Endothelial cell (in vitro differentiated cells): ENCODE data around the gene PGF. TPM values are rescaled to one million over a fixed set of nuclear protein-coding genes. Genes with fewer than 3 reads are reported as not detected.

Experiments
- DNase-seq: peaks from one replicate; pipeline ENCODE4 v3.0.0; 2021; ENCODE audit warnings: low spot score
- H3K27ac Mint-ChIP-seq: one replicate; pipeline ENCODE4 v1.8.0; 2021; ENCODE audit warnings: mixed read lengths, inconsistent platforms; ENCODE audit not compliant: unreplicated experiment
- H3K27me3 Mint-ChIP-seq: one replicate; pipeline ENCODE4 v1.8.0; 2021; ENCODE audit warnings: mild to moderate bottlenecking, moderate library complexity, mixed read lengths, inconsistent platforms; ENCODE audit not compliant: unreplicated experiment
- H3K36me3 Mint-ChIP-seq: one replicate; pipeline ENCODE4 v1.8.0; 2021; ENCODE audit warnings: mild to moderate bottlenecking, low read depth, mixed read lengths, inconsistent platforms; ENCODE audit not compliant: unreplicated experiment
- H3K4me1 Mint-ChIP-seq: one replicate; pipeline ENCODE4 v1.8.0; 2021; ENCODE audit warnings: mild to moderate bottlenecking, mixed read lengths, inconsistent platforms; ENCODE audit not compliant: unreplicated experiment
- H3K4me3 Mint-ChIP-seq: one replicate; pipeline ENCODE4 v1.8.0; 2021; ENCODE audit warnings: mild to moderate bottlenecking, mixed read lengths, inconsistent platforms; ENCODE audit not compliant: unreplicated experiment
- H3K9me3 Mint-ChIP-seq: one replicate; pipeline ENCODE4 v1.8.0; 2021; ENCODE audit warnings: mixed read lengths, inconsistent platforms; ENCODE audit not compliant: unreplicated experiment
- CTCF ChIP-seq: fragments of 200-600 bp; sonication (generic); IDR thresholded peaks from one replicate; pipeline ENCODE4 v1.5.0; 2021; ENCODE audit warnings: antibody characterized with exemption; ENCODE audit not compliant: unreplicated experiment
- total RNA-seq: library from RNA; stranded (reverse); fragmentation: NEBNext Ultra II Directional; extraction: Animal tissue kit (Norgen Biotek cat#: 25700); gene quantifications from one replicate; pipeline ENCODE4 v1.2.1, GENCODE V29; 2021; ENCODE audit not compliant: unreplicated experiment

Gene PGF
- total RNA-seq, 1 donor from 2014 or later = 6.5 TPM

GRCh38 chr14:74917178-74917543 is 38.2 kb downstream of the PGF start:
- Mint-ChIP-seq H3K4me1 (peaks cover under 1% of the 10 kb centered on the region), H3K36me3 (peaks cover 4% of the 10 kb centered on the region), H3K9me3 (no peaks in the 10 kb centered on the region), H3K27me3 (peaks cover 9% of the 10 kb centered on the region), H3K27ac (no peak overlapping the region), H3K4me3 (no peak overlapping the region)
- DNase-seq = no peak
- no peak for TF ChIP-seq CTCF

- Mint-ChIP-seq H3K27ac (no peak overlapping the region), H3K27me3 (peaks cover 8% of the 10 kb centered on the region), H3K36me3 (peaks cover 4% of the 10 kb centered on the region), H3K4me1 (no peaks in the 10 kb centered on the region), H3K9me3 (no peaks in the 10 kb centered on the region), H3K4me3 (no peak overlapping the region)
- DNase-seq = no peak
- TF ChIP-seq CTCF = no peak
Observed at GRCh38 chr14:74915826-74916225, 39.6 kb downstream of the PGF start.

GRCh38 chr14:74915426-74915825 is 40.0 kb downstream of the PGF start:
- H3K9me3 Mint-ChIP-seq = no peaks in the 10 kb centered on the region

GRCh38 chr14:74913986-74914573 is 41.3 kb downstream of the PGF start:
- DNase-seq = peak; percentile 67
- Mint-ChIP-seq H3K4me1 (no peaks in the 10 kb centered on the region), H3K27ac (no peak overlapping the region), H3K36me3 (peaks cover 9% of the 10 kb centered on the region), H3K4me3 (no peak overlapping the region), H3K9me3 (no peaks in the 10 kb centered on the region), H3K27me3 (peaks cover 9% of the 10 kb centered on the region)
- TF ChIP-seq CTCF = peak; percentile 28

More at GRCh38 chr14:74915426-74915825, 40.0 kb downstream of the PGF start:
- H3K4me3 Mint-ChIP-seq = no peak overlapping the region
- H3K27me3 Mint-ChIP-seq = peaks cover 7% of the 10 kb centered on the region
- peaks cover 5% of the 10 kb centered on the region for H3K36me3 Mint-ChIP-seq
- TF ChIP-seq CTCF = no peak
- H3K27ac Mint-ChIP-seq = no peak overlapping the region
- no peaks in the 10 kb centered on the region for H3K4me1 Mint-ChIP-seq
- no peak for DNase-seq

- no peak overlapping the region for H3K4me3 Mint-ChIP-seq
- peaks cover 9% of the 10 kb centered on the region for H3K27me3 Mint-ChIP-seq
- no peaks in the 10 kb centered on the region for H3K9me3 Mint-ChIP-seq
- H3K4me1 Mint-ChIP-seq = peaks cover 5% of the 10 kb centered on the region
- H3K36me3 Mint-ChIP-seq = peaks cover 9% of the 10 kb centered on the region
- no peak overlapping the region for H3K27ac Mint-ChIP-seq
- TF ChIP-seq CTCF = no peak
- no peak for DNase-seq
Observed at GRCh38 chr14:74913393-74913910, 41.9 kb downstream of the PGF start.
